A172 (cell line): Measurements from ENCODE around the gene PLCB1. TPM values are rescaled to one million over a fixed set of nuclear protein-coding genes. Genes with fewer than 3 reads are reported as not detected.
"Not testable (repeated sequence)": the region's sequence is repeated elsewhere in the genome, so short reads cannot be mapped to it uniquely, and the experiment has no call there.

Experiments
- DNase-seq: peaks from one replicate; pipeline ENCODE4 v3.0.0-alpha.2; 2015; ENCODE audit warnings: low spot score
- total RNA-seq: library from RNA; depleted of rRNA; stranded (reverse); fragments of >200 nt; shearing (Covaris generic); gene quantifications from 2 replicates; pipeline ENCODE4 v1.2.3, GENCODE V29; 2014

Gene PLCB1
- total RNA-seq, 1 experiment from 2014 or later: 0.43 TPM

DNA sequence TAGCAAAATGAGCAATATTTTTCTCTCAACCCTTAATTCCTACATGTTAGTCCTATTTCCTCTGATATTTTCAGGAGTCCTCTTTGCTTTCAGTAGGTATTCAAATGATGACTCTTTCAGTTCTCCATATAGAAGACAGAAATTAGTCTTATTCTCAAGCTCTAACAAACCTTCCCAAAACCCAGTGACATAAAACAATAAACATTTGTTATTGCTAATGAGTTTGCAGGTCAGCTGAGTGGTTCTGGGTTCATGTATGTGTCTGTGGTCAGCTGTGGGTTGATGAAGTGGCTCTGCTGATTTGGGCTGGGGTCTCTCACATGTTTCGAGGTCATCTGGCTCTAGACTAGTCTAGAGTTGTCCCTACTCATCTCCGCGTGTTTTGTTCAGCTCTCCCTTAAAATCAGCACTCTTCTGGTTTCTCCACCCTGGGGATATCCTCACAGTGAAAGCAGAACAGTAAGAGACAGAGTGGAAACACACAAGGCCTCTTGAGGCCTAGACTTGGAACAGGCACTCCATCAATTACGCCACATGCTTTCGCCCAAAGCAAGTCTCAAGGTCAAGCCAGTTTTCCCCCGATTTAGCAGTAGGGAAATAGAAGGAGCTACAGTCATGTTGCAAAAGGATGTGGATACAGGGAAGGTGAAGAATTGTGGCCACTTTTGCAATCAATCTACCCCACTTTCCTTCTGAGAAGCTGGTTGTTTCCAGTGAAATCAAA, 273.0 kb downstream of the PLCB1 start:
- DNase-seq: no peak

GRCh38 chr20:8406391-8406790, 274.3 kb downstream of the PLCB1 start:
- DNase-seq: no peak

DNA sequence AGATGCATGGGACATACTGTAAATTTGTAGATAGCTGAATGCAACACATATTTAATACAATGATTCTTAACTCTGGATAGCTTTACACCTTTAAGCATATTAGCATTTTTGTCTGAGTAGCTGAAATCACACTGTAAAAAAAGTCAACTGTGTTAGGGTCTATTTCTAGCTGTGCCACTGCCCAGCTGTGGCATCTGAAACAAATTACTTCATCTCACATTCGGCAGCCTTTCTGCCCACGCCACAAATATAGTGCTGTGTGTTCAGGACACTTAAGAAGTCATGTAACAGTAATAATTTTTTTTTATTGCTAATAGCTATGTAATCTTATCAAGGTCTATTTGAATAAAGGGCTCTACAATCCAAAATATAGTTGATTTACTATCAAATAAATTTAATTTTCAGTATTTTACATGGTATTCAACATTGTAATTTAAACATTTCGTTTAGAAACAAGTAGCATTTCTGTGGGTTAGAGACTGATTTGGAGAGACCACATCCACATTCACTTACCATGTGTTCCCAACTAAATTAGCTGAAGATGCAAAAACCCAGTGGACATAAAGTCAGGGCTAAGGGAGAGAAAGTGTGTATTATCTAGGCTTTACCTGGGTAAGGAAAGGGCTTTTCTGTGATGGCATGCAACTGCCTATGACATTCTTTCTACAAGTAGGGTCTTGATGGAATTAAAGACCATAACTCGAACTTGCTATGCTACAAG, 276.7 kb downstream of the PLCB1 start:
- no peak for DNase-seq

DNA sequence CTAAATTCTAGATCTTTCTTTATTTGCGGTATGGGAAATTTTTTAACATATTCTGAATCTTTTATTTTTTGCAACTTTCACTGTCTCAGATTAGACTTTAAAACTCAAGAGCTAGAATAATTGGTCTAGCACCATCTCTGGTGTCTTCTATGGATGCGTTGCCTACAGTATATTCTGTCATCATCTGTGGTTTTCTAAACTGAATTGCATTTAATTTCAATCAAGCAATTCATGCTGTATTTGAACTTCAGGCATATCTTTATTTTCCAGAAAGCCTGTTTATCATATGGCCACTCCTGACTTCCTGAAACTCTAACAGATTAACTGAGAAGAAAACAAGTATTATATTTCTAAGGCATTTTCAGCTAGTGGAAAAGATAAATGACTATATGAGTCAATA, 281.6 kb downstream of the PLCB1 start:
- DNase-seq: no peak

GRCh38 chr20:8414586-8415274, 282.7 kb downstream of the PLCB1 start:
- DNase-seq: no peak

GRCh38 chr20:8421981-8422380, 289.9 kb downstream of the PLCB1 start:
- no peak for DNase-seq

GRCh38 chr20:8423482-8423881, 291.4 kb downstream of the PLCB1 start:
- no peak for DNase-seq

DNA sequence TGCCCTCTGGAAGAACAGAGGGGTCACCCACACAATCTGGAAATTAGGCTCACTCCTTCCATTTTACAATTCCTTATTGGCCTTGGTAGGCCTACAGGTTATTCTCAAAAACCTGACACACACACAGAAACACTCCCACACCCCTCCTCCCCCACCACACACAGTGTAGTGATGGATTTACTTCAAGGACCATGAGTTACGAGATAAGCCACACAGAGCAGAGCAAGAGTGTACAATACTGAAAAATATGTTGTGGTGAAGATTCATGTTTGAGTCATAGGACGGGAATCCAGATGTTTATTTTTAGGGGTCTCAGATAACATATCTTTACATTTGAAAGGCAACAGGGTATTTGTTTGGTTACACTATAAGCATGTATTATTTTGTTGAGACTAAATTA, 291.9 kb downstream of the PLCB1 start:
- no peak for DNase-seq

DNA sequence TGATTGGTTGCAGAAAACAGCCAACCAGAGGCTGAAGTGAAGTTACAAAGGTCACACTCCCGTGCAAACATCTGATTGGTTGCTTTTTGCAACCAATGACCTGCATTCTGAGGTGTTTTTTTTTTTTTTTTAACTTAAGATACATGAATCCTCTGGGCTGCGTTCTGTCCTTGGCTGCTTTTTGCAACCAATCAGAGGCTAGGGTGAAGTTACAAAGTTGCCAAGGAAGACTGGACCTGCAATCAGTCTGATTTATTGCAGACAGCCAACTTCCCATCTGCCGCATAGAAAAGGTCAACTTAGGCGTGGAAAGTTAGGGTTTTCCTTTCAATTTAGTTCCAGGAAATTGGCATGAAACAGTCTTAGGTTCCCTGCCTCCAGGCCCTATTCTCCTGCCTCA, 292.9 kb downstream of the PLCB1 start:
- no peak for DNase-seq

- no peak for DNase-seq
These were observed 293.7 kb downstream of the PLCB1 start for GRCh38 chr20:8425802-8426201.

GRCh38 chr20:8427419-8428040, 295.5 kb downstream of the PLCB1 start:
- DNase-seq: no peak

- DNase-seq: no peak
These were observed 296.9 kb downstream of the PLCB1 start for GRCh38 chr20:8428988-8429387.

DNA sequence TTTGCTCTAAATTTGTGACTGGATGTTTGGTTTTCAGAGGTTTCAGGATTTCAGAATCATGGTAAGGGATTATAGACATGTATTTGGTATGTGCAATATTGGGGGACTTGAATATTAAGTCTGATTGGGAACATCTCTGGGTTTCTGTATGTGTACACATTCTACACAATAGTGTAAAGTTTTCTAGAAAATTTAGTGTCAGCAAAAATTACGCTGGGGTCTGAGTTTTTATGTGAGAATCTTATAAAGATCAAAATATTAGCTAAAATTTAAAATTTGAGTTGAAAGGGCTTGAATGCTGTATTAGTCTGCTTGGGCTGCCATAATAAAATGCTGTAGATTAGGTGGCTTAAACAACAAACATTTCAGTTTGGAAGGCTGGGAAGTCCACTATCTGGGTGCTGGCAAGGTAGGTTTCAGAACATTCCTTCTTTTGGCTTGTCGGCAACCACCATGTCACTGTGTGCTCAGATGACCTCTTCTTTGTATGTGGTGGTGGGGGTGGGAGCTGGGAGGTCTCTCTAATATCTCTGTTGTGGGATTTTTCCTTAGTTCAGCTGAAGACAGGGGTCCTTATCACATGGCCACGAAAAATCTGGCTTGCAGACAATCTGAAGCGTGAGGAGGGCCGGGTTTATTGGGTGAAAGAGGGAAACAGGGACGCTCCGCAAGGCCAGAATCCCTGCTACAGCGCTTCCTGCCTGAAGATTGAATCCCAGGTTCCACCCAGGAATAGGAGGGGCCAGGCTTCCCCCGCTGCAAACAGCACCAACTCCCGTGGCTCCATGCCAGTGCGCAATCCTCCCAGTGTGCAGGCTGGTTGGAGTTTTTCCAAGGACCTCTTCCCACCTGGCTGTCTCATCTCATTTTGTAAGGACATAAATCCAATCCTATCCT, 299.7 kb downstream of the PLCB1 start:
- no peak for DNase-seq

GRCh38 chr20:8432435-8433148, 300.5 kb downstream of the PLCB1 start:
- no peak for DNase-seq

DNA sequence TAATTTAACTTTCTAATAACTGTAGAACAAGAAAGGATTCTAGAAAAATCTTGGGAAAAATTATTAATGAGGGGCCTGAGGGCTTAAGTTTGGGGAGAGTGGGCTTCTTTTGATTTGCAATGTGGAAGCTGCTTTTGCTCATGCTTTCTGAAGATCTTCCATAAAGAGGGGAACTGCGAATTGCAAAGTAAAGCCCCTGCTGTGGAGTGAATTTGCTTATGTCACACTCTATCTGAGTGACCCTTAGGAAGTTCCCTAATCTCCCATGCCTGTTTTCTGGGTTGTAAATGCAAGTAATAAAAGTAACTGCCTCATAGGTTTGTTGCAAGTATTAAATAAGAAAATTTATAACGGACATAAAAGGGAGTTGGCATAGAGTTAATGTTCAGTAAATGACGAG, 301.2 kb downstream of the PLCB1 start:
- no peak for DNase-seq

GRCh38 chr20:8434326-8434876, 302.3 kb downstream of the PLCB1 start:
- no peak for DNase-seq

DNA sequence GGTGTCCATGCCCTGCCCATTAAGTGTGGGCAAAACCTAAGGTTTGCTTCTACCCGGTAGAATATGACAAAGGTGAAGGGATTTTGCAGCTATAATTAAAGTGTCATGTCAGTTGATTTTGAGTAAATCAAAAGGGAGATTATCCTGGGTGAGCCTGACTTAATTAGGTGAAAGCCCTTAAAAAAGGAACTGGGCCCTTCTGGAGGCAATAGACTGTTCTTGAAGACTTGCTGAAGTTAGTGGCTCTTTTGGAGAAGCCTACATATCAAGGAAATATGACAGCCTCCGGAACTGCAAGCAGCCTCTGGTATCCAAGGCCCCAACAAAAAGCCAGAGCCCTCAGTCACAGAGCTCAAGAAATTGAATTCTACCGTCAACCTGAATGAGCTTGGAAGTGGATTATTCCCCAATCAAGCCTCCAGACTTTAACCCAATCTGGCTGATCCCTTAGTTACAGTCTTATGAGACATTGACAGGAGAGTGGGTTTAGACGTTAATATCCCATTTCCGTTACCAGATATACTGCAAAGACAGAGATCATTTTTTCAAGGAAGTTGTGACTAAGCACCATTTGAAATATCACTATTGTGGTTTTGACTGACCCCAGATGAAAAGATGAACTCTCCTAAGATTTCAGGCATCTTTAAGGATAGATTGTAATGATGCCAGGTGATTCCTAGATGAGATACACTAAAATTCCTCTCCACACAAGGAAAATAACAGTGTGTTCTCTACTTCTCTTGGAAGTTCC, 303.4 kb downstream of the PLCB1 start:
- DNase-seq: no peak

GRCh38 chr20:8436938-8437337, 304.9 kb downstream of the PLCB1 start:
- not testable (repeated sequence) for DNase-seq

- no peak for DNase-seq
These were observed 306.7 kb downstream of the PLCB1 start for GRCh38 chr20:8438748-8439147.
